Adrenal gland (tissue), 5 donors: ENCODE measurements around the gene C12orf60.

Source experiments
- CTCF ChIP-seq, 6 experiments: fragments of 450-650 bp in 4 of 6; fragments of 200-600 bp in 2 of 6; sonication (generic) in 1 of 6; IDR thresholded peaks; 1 replicate in 5 of 6; 2 replicates in 1 of 6; pipeline versions ENCODE4 v1.5.1 to v1.8.0; 2016 to 2021; ENCODE audit warnings: antibody characterized with exemption in 6 of 6, mild to moderate bottlenecking in 2 of 6, moderate library complexity in 1 of 6
- POLR2A ChIP-seq, 2 donors: fragments of 450-650 bp; IDR thresholded peaks; one replicate each; pipeline ENCODE4 v1.6.1; 2017; ENCODE audit warnings: antibody characterized with exemption in 2 of 2, mild to moderate bottlenecking in 2 of 2, moderate library complexity in 1 of 2
- donor health status: DM: no; HTN: no; CAD: no.

GRCh38 chr12:14781563-14781962, 21.9 kb upstream of the C12orf60 start:
- no peak for TF ChIP-seq CTCF (IDR thresholded peaks at IDR 0.05)
- no peak for TF ChIP-seq POLR2A (IDR thresholded peaks at IDR 0.05)
